ENCODE data around the gene SLIT3.

Gene SLIT3

DNA sequence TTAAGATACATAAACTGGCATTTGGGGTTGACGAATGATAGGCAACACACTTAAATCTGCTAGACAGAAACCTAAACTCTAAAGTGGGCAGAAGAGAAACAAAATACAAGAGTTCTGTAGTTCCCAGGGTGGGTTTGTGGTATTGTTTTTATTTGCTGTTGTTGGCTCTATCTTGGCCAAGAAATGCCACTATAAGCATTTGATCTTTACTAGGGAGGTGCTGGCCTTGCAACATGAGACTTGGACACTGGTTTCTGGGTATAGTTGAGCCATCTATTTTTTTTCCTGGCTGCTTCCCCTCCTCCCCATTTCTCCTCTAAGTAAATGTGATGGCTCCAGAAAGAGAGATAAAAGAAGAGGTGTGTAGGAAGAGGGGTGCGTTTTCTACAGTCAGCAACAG lies 251.2 kb downstream of the SLIT3 start:
- TF ChIP-seq ESRRG (CRISPR knock-in tag; IDR thresholded peaks at IDR 0.05), result no peak
- TF ChIP-seq ZNF70 (CRISPR knock-in tag; IDR thresholded peaks at IDR 0.05), result no peak
- no peak for TF ChIP-seq ZNF565 (CRISPR knock-in tag; conservative IDR thresholded peaks at IDR 0.05; ENCODE audit: low read depth)
- TF ChIP-seq, protein P1, sequence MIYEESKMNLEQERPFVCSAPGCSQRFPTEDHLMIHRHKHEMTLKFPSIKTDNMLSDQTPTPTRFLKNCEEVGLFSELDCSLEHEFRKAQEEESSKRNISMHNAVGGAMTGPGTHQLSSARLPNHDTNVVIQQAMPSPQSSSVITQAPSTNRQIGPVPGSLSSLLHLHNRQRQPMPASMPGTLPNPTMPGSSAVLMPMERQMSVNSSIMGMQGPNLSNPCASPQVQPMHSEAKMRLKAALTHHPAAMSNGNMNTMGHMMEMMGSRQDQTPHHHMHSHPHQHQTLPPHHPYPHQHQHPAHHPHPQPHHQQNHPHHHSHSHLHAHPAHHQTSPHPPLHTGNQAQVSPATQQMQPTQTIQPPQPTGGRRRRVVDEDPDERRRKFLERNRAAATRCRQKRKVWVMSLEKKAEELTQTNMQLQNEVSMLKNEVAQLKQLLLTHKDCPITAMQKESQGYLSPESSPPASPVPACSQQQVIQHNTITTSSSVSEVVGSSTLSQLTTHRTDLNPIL (CRISPR knock-in tag; IDR thresholded peaks at IDR 0.05; ENCODE audit: low read depth), result no peak
- no peak for TF ChIP-seq ARNTL (CRISPR knock-in tag; IDR thresholded peaks at IDR 0.05; ENCODE audit: borderline replicate concordance, low read depth)
- TF ChIP-seq ZC3H10 (CRISPR knock-in tag; IDR thresholded peaks at IDR 0.05), result no peak
- no peak; the same call in 2 of the 3 replicates for ATAC-seq

GRCh38 chr5:169048181-169049125 lies 252.5 kb downstream of the SLIT3 start:
- no peak for TF ChIP-seq ARNTL (CRISPR knock-in tag; IDR thresholded peaks at IDR 0.05; ENCODE audit: borderline replicate concordance, low read depth)
- no peak for TF ChIP-seq TCF4 (CRISPR knock-in tag; IDR thresholded peaks at IDR 0.05; ENCODE audit: borderline replicate concordance)
- no peak for TF ChIP-seq CSRNP3 (CRISPR knock-in tag; IDR thresholded peaks at IDR 0.05)
- no peak for TF ChIP-seq CSDC2 (CRISPR knock-in tag; IDR thresholded peaks at IDR 0.05)
- no peak for TF ChIP-seq TOX (CRISPR knock-in tag; IDR thresholded peaks at IDR 0.05; ENCODE audit: borderline replicate concordance)
- TF ChIP-seq ESRRG (CRISPR knock-in tag; IDR thresholded peaks at IDR 0.05), result no peak
- TF ChIP-seq OSR1 (CRISPR knock-in tag; IDR thresholded peaks at IDR 0.05), result no peak
- no peak for TF ChIP-seq GLIS3 (CRISPR knock-in tag; IDR thresholded peaks at IDR 0.05)
- TF ChIP-seq, protein P2, sequence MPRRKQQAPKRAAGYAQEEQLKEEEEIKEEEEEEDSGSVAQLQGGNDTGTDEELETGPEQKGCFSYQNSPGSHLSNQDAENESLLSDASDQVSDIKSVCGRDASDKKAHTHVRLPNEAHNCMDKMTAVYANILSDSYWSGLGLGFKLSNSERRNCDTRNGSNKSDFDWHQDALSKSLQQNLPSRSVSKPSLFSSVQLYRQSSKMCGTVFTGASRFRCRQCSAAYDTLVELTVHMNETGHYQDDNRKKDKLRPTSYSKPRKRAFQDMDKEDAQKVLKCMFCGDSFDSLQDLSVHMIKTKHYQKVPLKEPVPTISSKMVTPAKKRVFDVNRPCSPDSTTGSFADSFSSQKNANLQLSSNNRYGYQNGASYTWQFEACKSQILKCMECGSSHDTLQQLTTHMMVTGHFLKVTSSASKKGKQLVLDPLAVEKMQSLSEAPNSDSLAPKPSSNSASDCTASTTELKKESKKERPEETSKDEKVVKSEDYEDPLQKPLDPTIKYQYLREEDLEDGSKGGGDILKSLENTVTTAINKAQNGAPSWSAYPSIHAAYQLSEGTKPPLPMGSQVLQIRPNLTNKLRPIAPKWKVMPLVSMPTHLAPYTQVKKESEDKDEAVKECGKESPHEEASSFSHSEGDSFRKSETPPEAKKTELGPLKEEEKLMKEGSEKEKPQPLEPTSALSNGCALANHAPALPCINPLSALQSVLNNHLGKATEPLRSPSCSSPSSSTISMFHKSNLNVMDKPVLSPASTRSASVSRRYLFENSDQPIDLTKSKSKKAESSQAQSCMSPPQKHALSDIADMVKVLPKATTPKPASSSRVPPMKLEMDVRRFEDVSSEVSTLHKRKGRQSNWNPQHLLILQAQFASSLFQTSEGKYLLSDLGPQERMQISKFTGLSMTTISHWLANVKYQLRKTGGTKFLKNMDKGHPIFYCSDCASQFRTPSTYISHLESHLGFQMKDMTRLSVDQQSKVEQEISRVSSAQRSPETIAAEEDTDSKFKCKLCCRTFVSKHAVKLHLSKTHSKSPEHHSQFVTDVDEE (CRISPR knock-in tag; IDR thresholded peaks at IDR 0.05), result no peak
- TF ChIP-seq ZC3H10 (CRISPR knock-in tag; IDR thresholded peaks at IDR 0.05), result no peak
- ATAC-seq, result peak; percentile 4; the same call in 1 of the 3 replicates

GRCh38 chr5:169044962-169045361 lies 256.0 kb downstream of the SLIT3 start:
- TF ChIP-seq RARB (CRISPR knock-in tag; IDR thresholded peaks at IDR 0.05) (no peak), ZNF565 (CRISPR knock-in tag; conservative IDR thresholded peaks at IDR 0.05; ENCODE audit: low read depth) (no peak), BACH2 (CRISPR knock-in tag; IDR thresholded peaks at IDR 0.05; ENCODE audit: borderline replicate concordance) (no peak), CSRNP3 (CRISPR knock-in tag; IDR thresholded peaks at IDR 0.05) (no peak), ZC3H10 (CRISPR knock-in tag; IDR thresholded peaks at IDR 0.05) (no peak), ESRRG (CRISPR knock-in tag; IDR thresholded peaks at IDR 0.05) (no peak), TCF4 (CRISPR knock-in tag; IDR thresholded peaks at IDR 0.05; ENCODE audit: borderline replicate concordance) (no peak), ZNF8 (CRISPR knock-in tag; IDR thresholded peaks at IDR 0.05) (no peak), SNAI2 (CRISPR knock-in tag; IDR thresholded peaks at IDR 0.05) (no peak), CSDC2 (CRISPR knock-in tag; IDR thresholded peaks at IDR 0.05) (no peak), GLIS3 (CRISPR knock-in tag; IDR thresholded peaks at IDR 0.05) (no peak), ISL1 (CRISPR knock-in tag; IDR thresholded peaks at IDR 0.05) (no peak), ZFP3 (CRISPR knock-in tag; IDR thresholded peaks at IDR 0.05) (no peak), OSR1 (CRISPR knock-in tag; IDR thresholded peaks at IDR 0.05) (no peak)
- TF ChIP-seq, protein P3, sequence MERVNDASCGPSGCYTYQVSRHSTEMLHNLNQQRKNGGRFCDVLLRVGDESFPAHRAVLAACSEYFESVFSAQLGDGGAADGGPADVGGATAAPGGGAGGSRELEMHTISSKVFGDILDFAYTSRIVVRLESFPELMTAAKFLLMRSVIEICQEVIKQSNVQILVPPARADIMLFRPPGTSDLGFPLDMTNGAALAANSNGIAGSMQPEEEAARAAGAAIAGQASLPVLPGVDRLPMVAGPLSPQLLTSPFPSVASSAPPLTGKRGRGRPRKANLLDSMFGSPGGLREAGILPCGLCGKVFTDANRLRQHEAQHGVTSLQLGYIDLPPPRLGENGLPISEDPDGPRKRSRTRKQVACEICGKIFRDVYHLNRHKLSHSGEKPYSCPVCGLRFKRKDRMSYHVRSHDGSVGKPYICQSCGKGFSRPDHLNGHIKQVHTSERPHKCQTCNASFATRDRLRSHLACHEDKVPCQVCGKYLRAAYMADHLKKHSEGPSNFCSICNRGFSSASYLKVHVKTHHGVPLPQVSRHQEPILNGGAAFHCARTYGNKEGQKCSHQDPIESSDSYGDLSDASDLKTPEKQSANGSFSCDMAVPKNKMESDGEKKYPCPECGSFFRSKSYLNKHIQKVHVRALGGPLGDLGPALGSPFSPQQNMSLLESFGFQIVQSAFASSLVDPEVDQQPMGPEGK (CRISPR knock-in tag; IDR thresholded peaks at IDR 0.05; ENCODE audit: borderline replicate concordance), result no peak
- TF ChIP-seq, protein P4, sequence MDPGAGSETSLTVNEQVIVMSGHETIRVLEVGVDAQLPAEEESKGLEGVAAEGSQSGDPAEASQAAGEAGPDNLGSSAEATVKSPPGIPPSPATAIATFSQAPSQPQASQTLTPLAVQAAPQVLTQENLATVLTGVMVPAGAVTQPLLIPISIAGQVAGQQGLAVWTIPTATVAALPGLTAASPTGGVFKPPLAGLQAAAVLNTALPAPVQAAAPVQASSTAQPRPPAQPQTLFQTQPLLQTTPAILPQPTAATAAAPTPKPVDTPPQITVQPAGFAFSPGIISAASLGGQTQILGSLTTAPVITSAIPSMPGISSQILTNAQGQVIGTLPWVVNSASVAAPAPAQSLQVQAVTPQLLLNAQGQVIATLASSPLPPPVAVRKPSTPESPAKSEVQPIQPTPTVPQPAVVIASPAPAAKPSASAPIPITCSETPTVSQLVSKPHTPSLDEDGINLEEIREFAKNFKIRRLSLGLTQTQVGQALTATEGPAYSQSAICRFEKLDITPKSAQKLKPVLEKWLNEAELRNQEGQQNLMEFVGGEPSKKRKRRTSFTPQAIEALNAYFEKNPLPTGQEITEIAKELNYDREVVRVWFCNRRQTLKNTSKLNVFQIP (CRISPR knock-in tag; IDR thresholded peaks at IDR 0.05; ENCODE audit: borderline replicate concordance, low read depth), result no peak
- TF ChIP-seq, protein P2 (CRISPR knock-in tag; IDR thresholded peaks at IDR 0.05), result no peak
- ATAC-seq, result no peak

All from SK-N-SH treated with all-trans-retinoic acid at 6 μM for 48 hours (cell line).